ENCODE results near the gene DPH3.

Gene DPH3

DNA sequence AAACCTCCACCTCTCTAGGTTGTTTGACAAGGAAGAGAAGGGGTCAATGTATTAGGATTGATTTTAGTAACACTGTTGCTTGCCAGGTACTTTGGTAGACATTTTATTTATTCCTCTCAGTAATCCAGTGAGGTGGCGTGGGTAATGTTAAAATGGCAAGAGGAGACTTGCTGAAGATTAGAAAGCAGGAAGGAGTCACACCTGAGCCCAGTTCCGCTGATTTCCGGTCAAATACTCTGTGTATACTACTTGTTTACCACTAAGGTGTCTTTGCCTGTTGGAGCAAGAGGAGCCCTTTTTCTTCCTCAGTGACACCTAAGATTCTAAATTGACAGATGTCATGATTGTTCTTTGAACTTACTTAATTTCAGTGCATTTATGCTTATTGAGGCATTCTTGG is 2.0 kb upstream of the DPH3 start:
- Histone ChIP-seq H3K36me3 (peaks cover 26% of the 10 kb centered on the region), H3K9me3 (ENCODE audit: severe bottlenecking) (no peaks in the 10 kb centered on the region), H3K4me3 (ENCODE audit: low read depth, low read length) (no peak overlapping the region), H3K27ac (no peak overlapping the region), H3K27me3 (ENCODE audit: insufficient read depth, low read depth, severe bottlenecking) (no peaks in the 10 kb centered on the region)
- DNase-seq = no peak
- TF ChIP-seq, protein P1, sequence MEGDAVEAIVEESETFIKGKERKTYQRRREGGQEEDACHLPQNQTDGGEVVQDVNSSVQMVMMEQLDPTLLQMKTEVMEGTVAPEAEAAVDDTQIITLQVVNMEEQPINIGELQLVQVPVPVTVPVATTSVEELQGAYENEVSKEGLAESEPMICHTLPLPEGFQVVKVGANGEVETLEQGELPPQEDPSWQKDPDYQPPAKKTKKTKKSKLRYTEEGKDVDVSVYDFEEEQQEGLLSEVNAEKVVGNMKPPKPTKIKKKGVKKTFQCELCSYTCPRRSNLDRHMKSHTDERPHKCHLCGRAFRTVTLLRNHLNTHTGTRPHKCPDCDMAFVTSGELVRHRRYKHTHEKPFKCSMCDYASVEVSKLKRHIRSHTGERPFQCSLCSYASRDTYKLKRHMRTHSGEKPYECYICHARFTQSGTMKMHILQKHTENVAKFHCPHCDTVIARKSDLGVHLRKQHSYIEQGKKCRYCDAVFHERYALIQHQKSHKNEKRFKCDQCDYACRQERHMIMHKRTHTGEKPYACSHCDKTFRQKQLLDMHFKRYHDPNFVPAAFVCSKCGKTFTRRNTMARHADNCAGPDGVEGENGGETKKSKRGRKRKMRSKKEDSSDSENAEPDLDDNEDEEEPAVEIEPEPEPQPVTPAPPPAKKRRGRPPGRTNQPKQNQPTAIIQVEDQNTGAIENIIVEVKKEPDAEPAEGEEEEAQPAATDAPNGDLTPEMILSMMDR (IDR thresholded peaks at IDR 0.05; ENCODE audit: low read depth, low read length) = no peak

DNA sequence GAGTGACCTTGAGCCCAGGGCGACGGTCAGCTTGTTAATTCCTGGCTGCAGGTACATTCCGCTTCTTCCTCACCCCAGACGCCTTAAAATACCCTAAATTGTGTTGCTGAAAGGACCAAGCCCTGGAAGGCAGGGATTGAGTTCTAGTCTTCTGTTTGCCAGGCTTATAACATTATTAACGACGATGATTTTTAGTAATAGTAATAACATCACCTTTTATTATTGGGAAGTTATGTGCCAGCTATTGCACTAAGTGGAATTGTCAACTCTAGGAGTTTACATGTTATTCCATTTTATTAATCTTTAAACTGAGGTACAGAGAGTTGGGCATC is 678 bp upstream of the DPH3 start:
- Histone ChIP-seq H3K27me3 (ENCODE audit: insufficient read depth, low read depth, severe bottlenecking) (no peaks in the 10 kb centered on the region), H3K36me3 (peaks cover 17% of the 10 kb centered on the region), H3K4me3 (ENCODE audit: low read depth, low read length) (peak overlapping the region; percentile 80), H3K9me3 (ENCODE audit: severe bottlenecking) (no peaks in the 10 kb centered on the region), H3K27ac (peak overlapping the region; percentile 80)
- TF ChIP-seq, protein P1 (IDR thresholded peaks at IDR 0.05; ENCODE audit: low read depth, low read length) = no peak
- DNase-seq = no peak

DNA sequence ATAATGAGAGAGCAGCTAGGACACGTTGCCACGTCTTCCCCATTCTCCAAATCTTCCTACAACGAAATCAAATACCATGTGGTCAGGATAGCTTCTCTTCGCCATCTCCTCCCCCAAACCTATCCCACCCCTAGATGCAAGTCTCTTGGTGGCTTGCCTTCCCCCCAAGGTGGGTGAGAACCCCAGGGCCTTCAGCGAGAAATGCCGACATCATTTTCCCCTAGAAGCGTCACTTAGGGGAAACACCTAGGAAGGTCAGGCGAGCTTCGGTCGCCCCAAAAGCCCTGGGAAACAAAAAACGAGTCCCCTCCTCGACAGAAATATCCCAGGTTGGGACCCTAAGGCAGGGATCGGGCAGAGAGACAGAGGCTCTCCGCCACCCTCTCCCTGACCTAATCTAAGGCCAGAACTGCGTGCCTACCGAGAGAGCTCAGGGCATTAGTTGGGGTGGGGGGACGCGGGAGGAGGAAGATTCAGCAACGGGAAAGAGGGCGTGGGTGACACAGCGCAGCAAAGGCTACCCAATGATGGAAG is 502 bp downstream of the DPH3 start:
- H3K36me3 ChIP-seq = peaks cover 15% of the 10 kb centered on the region
- peak overlapping the region; percentile 30 for H3K27ac ChIP-seq
- TF ChIP-seq, protein P1 (IDR thresholded peaks at IDR 0.05; ENCODE audit: low read depth, low read length) = no peak
- H3K9me3 ChIP-seq (ENCODE audit: severe bottlenecking) = no peaks in the 10 kb centered on the region
- H3K27me3 ChIP-seq (ENCODE audit: insufficient read depth, low read depth, severe bottlenecking) = no peaks in the 10 kb centered on the region
- no peak for DNase-seq
- H3K4me3 ChIP-seq (ENCODE audit: low read depth, low read length) = peak overlapping the region; percentile 80

DNA sequence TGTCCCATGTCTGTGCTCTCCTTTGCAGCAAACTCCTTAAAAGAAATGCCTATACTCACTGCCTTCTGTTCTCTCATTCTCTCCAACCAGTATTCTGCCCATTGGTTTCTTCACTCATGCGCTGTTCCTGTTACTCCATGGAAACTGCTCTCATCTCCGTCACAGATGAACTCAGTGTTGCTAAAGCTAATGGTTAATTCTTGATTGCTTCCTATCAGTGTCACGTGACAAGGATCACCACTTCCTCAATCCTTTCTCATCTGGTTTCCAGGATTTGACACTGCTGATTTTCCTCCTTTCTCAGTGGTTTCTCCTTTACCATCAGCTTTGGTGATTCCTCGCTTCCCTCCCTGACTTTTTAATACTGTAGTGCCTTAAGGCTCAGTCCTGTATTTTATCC is 2.6 kb downstream of the DPH3 start:
- Histone ChIP-seq H3K36me3 (peaks cover 15% of the 10 kb centered on the region), H3K4me3 (ENCODE audit: low read depth, low read length) (no peak overlapping the region), H3K9me3 (ENCODE audit: severe bottlenecking) (no peaks in the 10 kb centered on the region), H3K27me3 (ENCODE audit: insufficient read depth, low read depth, severe bottlenecking) (no peaks in the 10 kb centered on the region), H3K27ac (no peak overlapping the region)
- TF ChIP-seq, protein P1 (IDR thresholded peaks at IDR 0.05; ENCODE audit: low read depth, low read length) = no peak
- DNase-seq = no peak

DNA sequence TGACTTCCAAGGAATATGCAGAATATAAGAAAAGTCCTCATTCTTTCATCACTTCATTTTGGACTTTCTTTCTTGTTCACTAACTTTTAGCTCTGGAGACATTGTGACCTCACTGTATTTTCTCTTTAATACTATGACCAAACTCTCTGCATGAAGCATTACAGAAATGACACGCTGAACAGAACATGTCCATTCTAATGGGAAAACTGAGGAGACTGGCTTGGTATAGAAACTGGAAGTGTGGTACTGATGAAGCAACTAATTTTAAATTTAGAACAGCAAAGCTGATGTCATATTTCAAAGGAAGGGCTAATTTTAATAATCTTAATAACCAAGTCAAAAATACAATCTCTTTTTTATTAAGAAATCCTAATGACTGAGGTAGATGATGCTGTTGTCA is 4.7 kb downstream of the DPH3 start:
- TF ChIP-seq, protein P1 (IDR thresholded peaks at IDR 0.05; ENCODE audit: low read depth, low read length) = no peak
- Histone ChIP-seq H3K27me3 (ENCODE audit: insufficient read depth, low read depth, severe bottlenecking) (no peaks in the 10 kb centered on the region), H3K4me3 (ENCODE audit: low read depth, low read length) (no peak overlapping the region), H3K36me3 (peaks cover 15% of the 10 kb centered on the region), H3K27ac (no peak overlapping the region), H3K9me3 (ENCODE audit: severe bottlenecking) (no peaks in the 10 kb centered on the region)
- no peak for DNase-seq

DNA sequence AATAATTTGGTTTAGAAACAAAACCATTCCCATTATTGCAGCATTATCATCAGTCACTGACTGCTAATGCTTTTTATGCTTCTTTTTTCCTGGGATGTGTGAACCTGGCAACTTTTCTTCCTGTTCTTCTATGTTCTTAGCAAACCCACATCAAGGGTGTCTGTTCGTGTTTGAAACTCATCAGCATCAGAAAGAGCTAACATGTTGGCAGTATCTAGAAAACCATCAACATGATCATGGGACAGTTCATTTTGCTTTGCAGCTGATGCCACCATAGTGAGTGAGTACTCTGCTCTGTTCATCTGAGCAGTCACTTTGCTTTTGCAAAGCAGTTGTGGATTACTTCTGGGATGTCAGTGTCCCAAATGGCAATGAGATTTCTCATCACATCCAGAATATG is 5.9 kb downstream of the DPH3 start:
- TF ChIP-seq, protein P1 (IDR thresholded peaks at IDR 0.05; ENCODE audit: low read depth, low read length) = no peak
- H3K9me3 ChIP-seq (ENCODE audit: severe bottlenecking) = no peaks in the 10 kb centered on the region
- peaks cover 15% of the 10 kb centered on the region for H3K36me3 ChIP-seq
- H3K4me3 ChIP-seq (ENCODE audit: low read depth, low read length) = no peak overlapping the region
- no peak overlapping the region for H3K27ac ChIP-seq
- H3K27me3 ChIP-seq (ENCODE audit: insufficient read depth, low read depth, severe bottlenecking) = no peaks in the 10 kb centered on the region
- no peak for DNase-seq

Measured in WERI-Rb-1 (cell line).